NCI-H2107 treated with DMSO at 0.1 percent for 48 hours (cell line): Measurements from ENCODE around the gene REXO5.
A peak's percentile ranks its signal among the peaks of the same experiment; 100 is the strongest.
"Not testable (repeated sequence)": the region's sequence is repeated elsewhere in the genome, so short reads cannot be mapped to it uniquely, and the experiment has no call there.

Source experiments
- DNase-seq: peaks from one replicate; lab custom pipeline; 2025; ENCODE audit not compliant: unreplicated experiment; lab: John Stamatoyannopoulos, UW

REXO5 gene, protein sequence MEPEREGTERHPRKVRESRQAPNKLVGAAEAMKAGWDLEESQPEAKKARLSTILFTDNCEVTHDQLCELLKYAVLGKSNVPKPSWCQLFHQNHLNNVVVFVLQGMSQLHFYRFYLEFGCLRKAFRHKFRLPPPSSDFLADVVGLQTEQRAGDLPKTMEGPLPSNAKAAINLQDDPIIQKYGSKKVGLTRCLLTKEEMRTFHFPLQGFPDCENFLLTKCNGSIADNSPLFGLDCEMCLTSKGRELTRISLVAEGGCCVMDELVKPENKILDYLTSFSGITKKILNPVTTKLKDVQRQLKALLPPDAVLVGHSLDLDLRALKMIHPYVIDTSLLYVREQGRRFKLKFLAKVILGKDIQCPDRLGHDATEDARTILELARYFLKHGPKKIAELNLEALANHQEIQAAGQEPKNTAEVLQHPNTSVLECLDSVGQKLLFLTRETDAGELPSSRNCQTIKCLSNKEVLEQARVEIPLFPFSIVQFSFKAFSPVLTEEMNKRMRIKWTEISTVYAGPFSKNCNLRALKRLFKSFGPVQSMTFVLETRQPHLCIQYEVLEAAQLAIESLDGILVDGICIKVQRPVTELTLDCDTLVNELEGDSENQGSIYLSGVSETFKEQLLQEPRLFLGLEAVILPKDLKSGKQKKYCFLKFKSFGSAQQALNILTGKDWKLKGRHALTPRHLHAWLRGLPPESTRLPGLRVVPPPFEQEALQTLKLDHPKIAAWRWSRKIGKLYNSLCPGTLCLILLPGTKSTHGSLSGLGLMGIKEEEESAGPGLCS

DNA sequence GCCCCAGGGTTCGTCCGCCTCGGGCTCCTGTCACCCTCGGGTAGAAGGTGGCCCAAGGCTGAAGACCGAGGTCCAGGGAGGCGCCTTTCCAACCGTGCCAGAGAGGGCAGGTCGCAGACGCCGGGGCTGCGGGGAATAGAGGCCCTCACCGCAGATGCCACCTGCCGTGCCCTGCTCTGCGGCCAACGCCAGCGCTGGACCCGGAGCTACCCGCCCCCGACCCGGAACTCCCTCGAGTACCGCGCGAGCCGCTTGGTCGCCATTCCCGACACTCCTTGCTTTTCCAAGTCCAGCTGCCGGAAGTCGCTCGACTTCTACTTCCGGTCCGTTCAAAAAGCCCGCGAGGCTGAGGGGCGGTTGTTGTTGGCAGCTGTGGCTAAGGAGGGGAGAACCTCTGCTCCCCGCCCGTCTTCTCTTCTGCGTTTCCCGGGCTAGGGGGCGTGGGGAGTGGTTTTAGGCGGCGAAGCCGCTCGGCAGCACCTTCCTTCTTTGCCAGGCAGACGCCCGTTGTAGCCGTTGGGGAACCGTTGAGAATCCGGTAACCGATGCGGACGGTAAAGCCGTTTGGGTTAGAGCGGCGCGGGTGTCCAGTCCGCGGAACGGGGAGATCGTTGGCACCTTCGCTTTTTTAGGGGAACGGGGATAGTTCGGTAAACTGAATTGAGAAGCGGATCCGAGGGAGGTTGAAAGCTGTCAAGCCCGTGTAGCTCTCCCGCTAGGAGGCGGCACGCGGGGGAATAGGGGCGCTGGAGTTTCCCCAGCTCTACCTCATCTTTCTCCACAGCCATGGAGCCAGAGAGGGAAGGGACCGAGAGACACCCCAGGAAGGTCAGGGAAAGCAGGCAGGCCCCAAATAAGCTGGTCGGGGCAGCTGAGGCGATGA lies at the start of gene REXO5, which contains the start of gene ERI2:
Gene REXO5, plus strand, starts transcription at position 360 of the 883 bp plus-strand sequence. Its CDS starts 427 bp downstream, at position 787.
Gene ERI2, minus strand, starts transcription at position 305 of the 883 bp plus-strand sequence. Its CDS starts 42 bp downstream, at position 263.
- peak; percentile 92 for DNase-seq

DNA sequence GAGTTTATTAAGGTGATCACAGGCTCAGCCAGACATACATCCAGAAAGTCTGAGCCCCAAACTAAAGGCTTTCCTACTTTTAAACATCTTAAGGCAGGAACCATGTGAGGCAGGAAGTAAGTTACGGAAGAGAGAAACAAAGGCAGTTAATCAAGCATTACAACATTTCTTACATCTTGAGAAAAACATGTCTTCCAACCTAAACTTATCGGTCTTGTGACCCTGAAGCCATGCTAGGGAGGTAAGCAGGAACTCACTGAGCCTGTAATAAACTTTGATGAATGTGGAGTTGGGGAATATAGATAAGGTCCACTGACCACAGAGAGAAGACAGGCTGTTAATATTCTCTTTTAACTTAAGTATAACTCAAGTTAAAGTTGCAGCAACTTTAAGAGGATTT lies 46.0 kb upstream of the REXO5 start:
- DNase-seq = no peak

DNA sequence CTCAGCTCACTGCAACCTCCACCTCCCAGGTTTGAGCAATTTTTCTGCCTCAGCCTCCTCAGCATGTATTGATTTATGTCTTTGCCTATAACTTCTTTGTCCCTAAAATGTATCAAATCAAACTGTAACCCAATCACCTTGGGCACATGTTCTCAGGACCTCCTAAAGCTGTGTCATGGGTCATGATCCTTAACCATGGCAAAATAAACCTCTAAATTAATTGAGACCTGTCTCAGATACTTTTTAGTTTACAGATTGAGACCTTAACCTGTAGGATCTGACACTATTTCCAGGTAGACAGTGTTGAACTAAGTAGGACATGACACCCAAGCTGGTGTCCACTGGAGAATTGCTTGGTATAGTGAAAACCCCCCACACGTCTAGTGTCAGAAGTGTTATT lies 45.2 kb upstream of the REXO5 start:
- DNase-seq = no peak

DNA sequence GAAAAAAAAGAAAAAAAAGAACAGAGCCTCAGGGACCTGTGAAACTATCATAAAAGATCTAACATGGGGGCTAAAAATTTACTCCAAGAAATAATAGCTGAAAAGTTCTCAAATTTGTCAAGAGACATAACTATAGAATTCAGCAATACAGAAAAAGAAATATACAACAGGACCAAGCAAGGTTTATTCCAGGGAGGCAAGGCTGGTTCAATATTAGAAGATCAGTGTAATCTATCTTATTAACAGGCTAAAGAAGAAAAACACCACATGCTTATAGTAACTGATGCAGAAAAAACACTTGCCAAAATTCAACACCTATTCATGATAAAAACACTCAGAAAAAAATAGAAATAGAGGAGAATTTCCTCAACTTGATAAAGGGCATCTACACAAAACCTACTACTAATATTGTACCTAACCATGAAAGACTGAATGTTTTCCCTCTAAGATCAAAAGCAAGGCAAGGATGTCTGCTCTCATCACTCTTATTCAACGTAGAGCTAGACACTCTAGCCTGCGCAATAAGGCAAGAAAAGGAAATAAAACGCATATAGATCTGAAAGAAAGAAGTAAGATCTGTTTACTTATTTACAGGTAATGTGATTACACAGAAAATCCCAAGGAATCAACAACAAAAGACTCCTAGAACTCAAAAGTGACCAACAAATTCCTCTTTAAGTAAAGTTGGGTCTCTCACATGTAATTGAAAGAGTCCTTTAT lies 43.8 kb upstream of the REXO5 start:
- DNase-seq = no peak

DNA sequence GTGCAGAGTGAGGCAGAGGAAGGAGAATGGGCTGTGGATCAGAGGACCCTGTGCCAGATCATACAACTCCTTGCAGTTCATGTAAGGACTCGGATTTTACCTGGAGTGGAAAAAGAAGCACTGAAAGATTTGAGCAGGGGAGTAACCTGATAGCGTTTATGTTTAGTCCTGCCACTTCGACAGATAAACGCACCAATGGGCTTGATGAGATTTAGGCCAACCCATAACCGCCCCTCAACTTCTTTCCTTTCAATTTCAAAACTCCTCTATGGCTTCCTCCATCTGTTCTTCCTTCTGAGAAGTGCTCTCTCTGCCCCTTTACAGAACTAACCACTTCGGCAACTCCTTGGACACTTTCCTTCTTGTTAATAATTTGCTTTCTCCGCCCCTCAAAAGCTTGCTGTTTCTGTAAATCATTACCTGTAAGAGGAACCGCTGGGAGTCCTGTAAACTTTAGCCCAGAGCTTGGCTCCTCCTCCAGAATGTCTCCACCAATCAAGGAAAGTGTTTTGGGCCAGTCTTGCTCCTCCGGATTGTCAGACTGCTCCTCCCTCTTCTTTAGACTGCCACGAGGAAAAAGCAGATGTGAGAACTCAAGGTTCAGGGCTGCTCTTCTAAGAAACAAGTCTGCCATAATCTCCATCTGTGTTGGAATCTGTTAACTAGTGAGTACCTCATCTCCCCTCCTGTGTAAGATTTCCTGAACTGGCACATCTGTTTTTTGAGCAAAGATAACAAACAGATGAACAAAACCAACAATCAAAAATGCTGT lies 42.7 kb upstream of the REXO5 start, which contains the start of gene ACSM3:
Gene ACSM3, plus strand, starts transcription at position 554 of the 772 bp plus-strand sequence. CDS start 6,021 bp downstream, outside the sequence.
- no peak for DNase-seq

DNA sequence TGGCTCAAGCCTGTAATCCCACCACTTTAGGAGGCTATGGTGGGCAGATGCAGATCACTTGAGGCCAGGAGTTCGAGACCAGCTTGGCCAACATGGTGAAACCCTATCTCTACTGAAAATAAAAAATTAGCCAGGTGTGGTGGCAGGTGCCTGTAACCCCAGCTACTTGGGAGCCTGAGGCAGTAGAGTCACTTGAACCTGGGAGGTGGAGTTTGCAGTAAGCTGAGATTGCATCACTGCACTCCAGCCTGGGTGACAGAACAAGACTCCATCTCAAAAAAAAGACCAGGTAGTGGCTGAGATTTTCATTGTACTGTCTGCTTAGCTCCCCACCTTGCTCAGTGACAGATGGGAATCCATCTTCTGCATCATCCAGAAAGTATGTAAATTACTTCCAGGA lies 41.9 kb upstream of the REXO5 start:
- not testable (repeated sequence) for DNase-seq

DNA sequence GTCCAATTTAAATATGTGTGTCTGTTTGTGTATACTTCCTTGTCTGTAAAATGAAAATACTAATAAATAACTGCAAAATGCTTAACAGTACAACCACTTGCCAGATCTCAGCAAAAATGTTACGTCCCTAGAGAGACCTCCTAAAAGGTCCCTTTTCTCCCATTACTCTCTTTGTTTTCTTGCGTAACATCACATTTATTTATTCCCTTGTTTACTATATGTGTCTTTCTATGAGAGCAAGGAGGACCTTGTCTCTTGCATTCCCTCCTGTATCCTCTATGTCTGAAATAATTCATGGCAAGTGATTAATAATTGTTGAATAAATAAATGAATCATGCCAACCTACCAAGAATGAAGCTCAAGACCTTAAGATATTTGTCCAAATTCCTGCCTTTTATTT lies 40.6 kb upstream of the REXO5 start:
- no peak for DNase-seq

DNA sequence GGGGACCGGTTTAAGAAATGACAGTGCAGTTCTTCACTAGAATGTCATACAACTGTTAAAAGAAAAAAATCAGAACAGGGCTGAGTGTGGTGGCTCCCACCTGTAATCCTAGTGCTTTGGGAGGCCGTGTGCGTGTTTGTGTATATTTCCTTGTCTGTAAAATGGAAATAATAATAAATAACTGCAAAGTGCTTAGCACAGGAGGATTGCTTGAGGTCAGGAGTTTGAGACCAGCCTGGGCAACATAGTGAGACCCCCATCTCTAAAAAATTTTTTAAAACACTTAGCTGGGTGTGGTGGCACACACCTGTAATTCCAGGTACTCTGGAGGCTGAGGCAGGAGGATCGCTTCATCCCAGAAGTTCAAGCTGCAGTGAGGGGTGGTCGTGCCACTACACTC lies 40.0 kb upstream of the REXO5 start:
- no peak for DNase-seq

DNA sequence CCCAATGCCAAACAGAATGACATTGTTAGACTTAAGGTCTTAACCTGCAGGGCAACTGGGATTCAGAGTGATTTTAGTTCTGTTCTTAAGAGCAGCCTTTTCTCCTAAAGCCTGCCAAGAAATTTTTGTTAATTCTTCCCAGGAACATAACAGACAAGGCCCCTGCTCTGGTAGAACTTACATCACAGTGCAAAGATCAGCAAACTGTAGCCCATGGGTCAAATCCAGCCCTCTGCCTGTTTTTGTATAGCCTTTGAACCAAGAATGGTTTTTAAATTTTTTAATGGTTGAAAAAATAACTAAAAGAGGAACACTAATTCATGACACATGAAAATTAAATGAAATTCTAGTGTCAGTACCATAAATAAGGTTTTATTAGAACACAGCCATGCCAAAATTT lies 38.8 kb upstream of the REXO5 start:
- no peak for DNase-seq

DNA sequence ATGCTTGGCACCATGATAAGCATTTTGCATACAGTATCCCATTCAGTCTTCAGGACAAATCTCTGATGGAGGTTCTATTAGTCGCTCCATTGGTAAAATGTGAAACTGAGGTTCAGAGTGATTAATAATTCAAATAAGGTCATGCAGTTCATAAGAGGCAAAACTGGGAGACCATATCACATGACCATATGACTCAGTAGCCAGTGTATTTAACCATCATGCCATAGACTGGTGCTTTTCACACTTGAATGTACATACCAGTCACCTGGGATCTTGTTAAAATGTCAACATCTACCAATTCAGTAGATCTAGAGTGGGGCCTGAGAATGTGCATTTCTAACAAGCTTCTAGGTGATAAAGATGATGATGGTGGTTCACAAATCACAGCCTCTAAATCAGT lies 38.2 kb upstream of the REXO5 start:
- no peak for DNase-seq

DNA sequence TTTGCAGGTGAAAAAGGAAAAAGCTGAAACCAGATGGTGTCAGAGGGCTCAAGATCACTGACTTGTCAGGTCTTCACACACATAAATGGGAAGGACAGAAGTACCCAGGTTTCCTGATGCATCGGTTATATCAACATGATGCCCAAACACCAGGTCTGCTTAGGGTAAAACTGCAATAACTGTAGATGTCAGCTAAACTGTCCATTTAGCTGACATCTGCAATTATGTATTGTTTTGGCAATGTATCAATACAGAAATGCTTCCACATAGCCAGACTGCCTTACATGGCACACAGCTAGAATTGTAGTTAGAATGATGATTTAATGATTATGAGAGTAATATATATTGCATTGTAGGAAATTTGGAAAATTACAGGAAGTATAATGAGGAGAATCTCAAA lies 37.5 kb upstream of the REXO5 start:
- no peak for DNase-seq

DNA sequence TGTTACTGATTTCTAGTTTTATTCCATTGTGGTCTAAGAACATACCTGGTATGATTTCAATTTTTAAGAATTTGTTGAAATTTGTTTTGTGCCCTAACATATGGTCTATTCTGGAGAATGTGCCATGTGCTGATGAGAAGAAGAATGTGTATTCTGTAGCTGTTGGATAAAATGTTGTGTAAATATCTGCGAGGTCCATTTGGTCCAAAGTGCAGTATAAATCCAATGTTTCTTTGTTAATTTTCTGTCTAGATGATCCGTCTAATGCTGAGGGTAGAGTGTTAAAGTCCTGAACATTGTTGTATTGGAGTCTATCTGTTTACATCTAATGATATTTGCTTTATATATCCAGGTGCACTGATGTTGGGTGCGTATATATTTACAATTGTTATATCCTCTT lies 32.6 kb upstream of the REXO5 start:
- DNase-seq = no peak

DNA sequence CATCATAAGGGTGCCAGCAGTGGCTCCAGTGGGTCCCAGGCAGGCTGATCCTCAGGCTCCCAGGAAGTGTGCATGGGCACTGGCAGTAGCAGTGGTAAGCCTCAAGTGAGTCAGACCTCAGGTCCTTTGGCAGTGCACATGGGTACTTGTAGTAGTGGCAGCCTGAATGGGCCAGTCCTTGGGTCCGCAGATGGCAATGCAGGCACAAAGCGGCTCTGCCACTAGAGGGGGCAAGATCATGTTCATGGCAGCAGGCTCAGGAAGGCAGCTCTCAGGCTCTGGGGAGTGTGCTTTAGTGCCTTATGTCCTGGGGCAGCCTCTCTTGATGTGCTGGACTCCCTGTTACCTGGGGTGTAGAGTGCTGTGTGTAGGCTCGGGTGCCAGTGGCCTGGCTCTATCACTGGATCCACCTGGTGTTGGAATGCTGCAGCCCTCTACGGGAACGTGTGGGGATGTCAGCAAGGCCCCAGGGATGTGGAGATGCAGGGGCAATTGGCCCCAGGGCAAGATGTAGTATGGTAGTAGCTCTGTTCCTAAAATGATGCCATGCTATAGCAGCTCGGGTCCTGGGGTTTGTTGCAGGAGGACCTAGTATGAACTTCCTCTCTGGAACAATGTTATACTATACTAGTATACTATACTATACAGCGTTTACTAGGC lies 31.5 kb upstream of the REXO5 start:
- DNase-seq = no peak

DNA sequence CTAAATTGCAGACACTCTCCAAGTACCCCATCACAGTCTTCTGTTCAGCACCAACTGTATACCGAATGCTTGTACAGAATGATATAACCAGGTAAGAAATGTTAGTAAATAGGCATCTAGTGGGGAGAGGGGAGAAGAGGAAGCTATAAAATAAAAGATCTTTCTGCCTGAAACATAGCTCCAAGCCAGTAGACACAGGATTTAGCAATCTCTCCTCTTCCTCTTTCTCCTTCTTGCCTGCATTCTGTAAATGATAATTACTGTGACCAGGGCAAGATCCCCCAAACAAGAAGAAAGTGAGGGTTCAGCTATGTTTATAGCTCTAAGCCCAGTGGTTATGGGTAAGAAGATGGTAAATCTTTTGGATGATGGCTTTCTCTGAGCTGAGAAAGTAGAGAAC lies 24.6 kb upstream of the REXO5 start:
- no peak for DNase-seq

DNA sequence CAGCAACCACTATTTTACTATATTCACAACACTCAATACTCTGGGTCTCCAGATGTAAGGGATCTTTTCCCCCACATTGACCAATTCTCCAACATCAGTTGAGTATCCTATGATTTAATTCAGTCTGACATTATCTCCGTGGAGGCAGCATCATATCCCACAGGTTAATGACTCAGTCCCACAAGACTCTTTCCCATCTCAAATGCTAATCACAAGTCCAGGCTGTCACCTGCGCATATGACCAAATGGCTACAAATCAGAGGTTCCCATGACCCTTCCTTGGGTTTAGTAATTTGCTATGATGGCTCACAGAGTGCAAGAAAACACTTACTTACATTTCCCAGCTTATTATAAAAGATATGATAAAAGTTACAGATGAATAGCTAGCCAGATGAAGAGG lies 23.9 kb upstream of the REXO5 start:
- no peak for DNase-seq

DNA sequence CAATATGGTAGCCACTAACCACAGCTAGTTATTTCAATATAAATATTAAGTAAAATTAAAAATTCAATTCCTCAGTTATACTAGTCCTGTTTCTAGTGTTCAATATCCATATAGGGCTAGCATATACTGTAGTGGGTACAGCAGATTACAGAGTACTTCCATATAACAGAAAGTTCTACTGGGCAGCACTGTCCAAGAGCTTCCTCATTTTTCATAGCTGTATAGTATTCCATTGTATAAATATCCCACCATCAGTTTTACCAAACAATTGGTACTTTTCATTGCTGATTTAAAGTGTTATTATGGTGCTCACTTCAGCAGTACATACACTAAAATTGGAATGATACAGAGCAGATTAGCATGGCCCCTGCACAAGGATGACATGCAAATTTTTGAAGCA lies 22.1 kb upstream of the REXO5 start:
- DNase-seq = no peak

DNA sequence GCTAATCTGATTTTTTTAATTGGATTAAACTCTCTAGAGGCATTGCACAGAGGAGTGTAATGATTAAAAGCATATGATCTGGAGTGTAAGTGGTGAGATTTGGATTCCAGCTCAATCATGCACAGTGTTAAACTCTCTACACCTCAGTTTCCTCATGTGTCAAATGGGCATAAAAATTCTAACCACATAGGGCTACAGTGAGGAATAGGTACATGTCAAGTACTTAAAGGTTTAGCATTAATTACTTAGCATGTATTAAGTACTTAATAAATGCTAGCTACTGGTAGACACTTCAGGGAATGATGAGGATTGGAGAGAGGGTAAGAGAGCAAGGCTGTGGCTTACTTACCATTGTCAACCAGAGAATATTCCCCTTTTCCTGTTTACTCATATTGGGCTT lies 17.2 kb upstream of the REXO5 start:
- DNase-seq = no peak

DNA sequence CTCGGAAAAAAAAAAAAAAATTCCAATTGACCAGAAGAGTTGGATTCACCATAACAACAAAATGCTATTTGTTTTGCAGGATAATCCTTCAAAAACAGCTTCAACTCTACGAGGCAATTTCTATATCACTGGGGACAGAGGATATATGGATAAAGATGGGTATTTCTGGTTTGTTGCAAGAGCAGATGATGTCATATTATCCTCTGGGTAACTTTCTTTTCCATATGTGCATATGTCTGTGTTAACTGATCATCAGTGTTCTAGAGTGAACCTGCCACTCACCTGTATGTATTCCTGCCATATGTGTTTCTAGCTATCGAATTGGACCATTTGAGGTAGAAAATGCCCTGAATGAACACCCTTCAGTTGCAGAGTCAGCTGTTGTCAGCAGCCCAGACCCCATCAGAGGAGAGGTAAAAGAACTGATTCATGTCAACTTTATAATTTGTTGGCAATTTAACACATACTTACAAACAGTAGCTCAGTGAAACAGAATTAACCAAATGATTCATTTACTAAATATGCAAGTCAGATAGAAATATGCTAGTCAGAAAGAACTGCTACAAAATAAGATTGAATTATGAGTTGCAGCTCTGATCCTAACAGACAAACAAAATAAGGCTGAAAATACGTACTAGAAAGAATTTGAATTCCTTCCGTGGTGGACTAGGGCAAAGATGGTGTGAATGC lies 14.3 kb upstream of the REXO5 start:
- no peak for DNase-seq

DNA sequence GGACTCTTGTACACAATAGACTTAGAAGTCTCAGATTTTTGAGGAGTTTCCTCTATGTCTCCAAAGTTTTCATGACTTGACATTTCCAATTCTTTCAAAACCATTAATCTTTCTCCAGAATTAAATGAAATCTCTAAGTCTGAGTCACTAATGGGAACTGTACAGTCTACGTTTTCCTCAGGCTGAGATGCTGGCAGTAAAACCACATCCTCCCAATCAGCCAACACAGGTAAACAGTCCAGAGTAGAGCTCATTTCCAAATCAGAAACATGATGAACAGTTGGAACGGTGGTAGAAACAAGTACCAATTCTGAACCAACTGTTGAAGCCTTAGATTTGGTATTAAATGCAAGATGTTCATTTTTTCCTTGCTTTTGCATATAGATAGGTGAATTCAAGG lies 8.0 kb upstream of the REXO5 start:
- DNase-seq = no peak
